ENCODE results near the gene ZFPL1. TPM values are rescaled to one million over a fixed set of nuclear protein-coding genes. Genes with fewer than 3 reads are reported as not detected.
A peak's percentile ranks its signal among the peaks of the same experiment; 100 is the strongest.

ZFPL1 gene
- total and polyA plus RNA-seq, 8 donors, result 15.2 to 52.1 (median 18.3) TPM

GRCh38 chr11:65128182-65129145 is 44.4 kb downstream of the ZFPL1 start:
- no peak for ATAC-seq
- H3K4me1 ChIP-seq, result peaks cover 0 to 19% (median 10%) of the 10 kb centered on the region in 3 donors
- H3K4me3 ChIP-seq, result no peak overlapping the region
- WGBS, 2 donors, result 72 to 76% methylated on average over 15 of the region's 15 CpGs
- H3K9me3 ChIP-seq, result no peaks in the 10 kb centered on the region
- DNase-seq, result peak in 1 of 6 donors; percentile 76
- TF ChIP-seq CTCF (IDR thresholded peaks at IDR 0.05), result no peak
- peaks cover 6 to 76% (median 61%) of the 10 kb centered on the region in 3 donors for H3K36me3 ChIP-seq
- no peak overlapping the region for H3K27ac ChIP-seq
- no peak for FAIRE-seq
- H3K27me3 ChIP-seq, result no peaks in the 10 kb centered on the region
- intact Hi-C loops (cut with DNase I), result no loop called here

GRCh38 chr11:65129649-65130441 is 45.8 kb downstream of the ZFPL1 start:
- ATAC-seq (no peak), DNase-seq (peak in 2 of 6 donors; percentile 46 to 77), FAIRE-seq (no peak)
- intact Hi-C loops (cut with DNase I), result loop anchor here in 2 of 3 donors (5.0 kb wide), 1 partner anchor 52 kb away; the partner anchor contains the start of gene CAPN1 (in 2 of the 2)
- no peak overlapping the region for H3K4me3 ChIP-seq
- H3K9me3 ChIP-seq, result no peaks in the 10 kb centered on the region
- no peak for TF ChIP-seq CTCF (IDR thresholded peaks at IDR 0.05)
- WGBS, 2 donors, result 83 to 85% methylated on average over 13 of the region's 13 CpGs
- H3K27me3 ChIP-seq, result no peaks in the 10 kb centered on the region
- H3K27ac ChIP-seq, result no peak overlapping the region
- peaks cover 0 to 19% (median 10%) of the 10 kb centered on the region in 3 donors for H3K4me1 ChIP-seq
- H3K36me3 ChIP-seq, result peaks cover 6 to 76% (median 61%) of the 10 kb centered on the region in 3 donors

- FAIRE-seq (no peak), DNase-seq (peak in 3 of 6 donors; percentile 5 to 63 (median 23)), ATAC-seq (no peak)
- TF ChIP-seq CTCF (IDR thresholded peaks at IDR 0.05), result no peak
- Histone ChIP-seq H3K4me1 (peaks cover 6 to 26% (median 17%) of the 10 kb centered on the region in 3 donors), H3K4me3 (no peak overlapping the region), H3K27me3 (no peaks in the 10 kb centered on the region), H3K27ac (no peak overlapping the region), H3K9me3 (no peaks in the 10 kb centered on the region), H3K36me3 (peaks cover 6 to 71% (median 52%) of the 10 kb centered on the region in 3 donors)
- intact Hi-C loops (cut with DNase I), result loop anchor here in 2 of 3 donors (5.0 kb wide), 1 partner anchor 51 kb away; the partner anchor contains the start of gene CAPN1 (in 2 of the 2)
- 56 to 66% methylated on average over 19 of the region's 19 CpGs for WGBS, 2 donors
Observed at GRCh38 chr11:65130631-65131416, 46.8 kb downstream of the ZFPL1 start.

GRCh38 chr11:65131417-65131776 is 47.4 kb downstream of the ZFPL1 start:
- no peak for ATAC-seq
- no peak overlapping the region for H3K27ac ChIP-seq
- TF ChIP-seq CTCF (IDR thresholded peaks at IDR 0.05), result no peak
- intact Hi-C loops (cut with DNase I), result loop anchor here in 2 of 3 donors (5.0 kb wide), 1 partner anchor 51 kb away; the partner anchor contains the start of gene CAPN1 (in 2 of the 2)
- 44 to 53% methylated on average over 3 of the region's 3 CpGs for WGBS, 2 donors
- peak in 1 of 6 donors; percentile 15 for DNase-seq
- no peaks in the 10 kb centered on the region for H3K27me3 ChIP-seq
- H3K4me1 ChIP-seq, result peaks cover 12 to 32% (median 22%) of the 10 kb centered on the region in 3 donors
- peaks cover 6 to 65% (median 47%) of the 10 kb centered on the region in 3 donors for H3K36me3 ChIP-seq
- no peaks in the 10 kb centered on the region for H3K9me3 ChIP-seq
- no peak for FAIRE-seq
- no peak overlapping the region for H3K4me3 ChIP-seq

Measured in pancreas (tissue), 10 donors.